ENCODE data around the gene ZNF385B. TPM values are rescaled to one million over a fixed set of nuclear protein-coding genes. Genes with fewer than 3 reads are reported as not detected.

The ZNF385B gene
- total and polyA plus RNA-seq, 5 experiments from 2014 or later = not detected

DNA sequence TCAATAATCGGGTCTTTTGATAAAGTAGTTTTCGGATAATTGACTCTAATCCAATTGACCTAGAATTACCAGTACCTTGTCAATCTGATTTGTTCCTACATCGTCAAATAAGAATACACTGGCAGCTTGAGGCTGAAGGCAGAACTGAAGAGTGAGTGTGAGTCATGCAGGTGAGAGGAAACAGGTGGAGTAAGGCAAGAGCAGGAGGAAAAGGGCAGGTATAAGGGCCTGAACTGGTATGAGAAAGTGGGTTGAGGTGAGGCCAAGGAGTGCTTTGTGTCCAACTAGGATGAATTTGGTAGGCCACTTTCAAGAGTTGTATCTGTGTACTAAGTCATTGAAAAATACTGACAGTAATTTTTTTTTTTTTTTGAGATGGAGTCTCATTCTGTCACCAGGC is 186.0 kb downstream of the ZNF385B start:
- H3K27ac Mint-ChIP-seq = no peak overlapping the region
- POLR2A ChIA-PET = no interaction called here
- peaks cover 0 to 2% (median 0%) of the 10 kb centered on the region in 4 donors for H3K4me1 Mint-ChIP-seq
- H3K9me3 Mint-ChIP-seq = peaks cover 0 to 4% (median 0%) of the 10 kb centered on the region in 9 donors
- no peak for ATAC-seq
- peaks cover 0 to 9% (median 1%) of the 10 kb centered on the region in 5 donors for H3K27me3 Mint-ChIP-seq
- no peak overlapping the region for H3K4me3 Mint-ChIP-seq
- H3K36me3 Mint-ChIP-seq = peaks cover 0 to 4% (median 0%) of the 10 kb centered on the region in 3 donors
- no peak for DNase-seq

DNA sequence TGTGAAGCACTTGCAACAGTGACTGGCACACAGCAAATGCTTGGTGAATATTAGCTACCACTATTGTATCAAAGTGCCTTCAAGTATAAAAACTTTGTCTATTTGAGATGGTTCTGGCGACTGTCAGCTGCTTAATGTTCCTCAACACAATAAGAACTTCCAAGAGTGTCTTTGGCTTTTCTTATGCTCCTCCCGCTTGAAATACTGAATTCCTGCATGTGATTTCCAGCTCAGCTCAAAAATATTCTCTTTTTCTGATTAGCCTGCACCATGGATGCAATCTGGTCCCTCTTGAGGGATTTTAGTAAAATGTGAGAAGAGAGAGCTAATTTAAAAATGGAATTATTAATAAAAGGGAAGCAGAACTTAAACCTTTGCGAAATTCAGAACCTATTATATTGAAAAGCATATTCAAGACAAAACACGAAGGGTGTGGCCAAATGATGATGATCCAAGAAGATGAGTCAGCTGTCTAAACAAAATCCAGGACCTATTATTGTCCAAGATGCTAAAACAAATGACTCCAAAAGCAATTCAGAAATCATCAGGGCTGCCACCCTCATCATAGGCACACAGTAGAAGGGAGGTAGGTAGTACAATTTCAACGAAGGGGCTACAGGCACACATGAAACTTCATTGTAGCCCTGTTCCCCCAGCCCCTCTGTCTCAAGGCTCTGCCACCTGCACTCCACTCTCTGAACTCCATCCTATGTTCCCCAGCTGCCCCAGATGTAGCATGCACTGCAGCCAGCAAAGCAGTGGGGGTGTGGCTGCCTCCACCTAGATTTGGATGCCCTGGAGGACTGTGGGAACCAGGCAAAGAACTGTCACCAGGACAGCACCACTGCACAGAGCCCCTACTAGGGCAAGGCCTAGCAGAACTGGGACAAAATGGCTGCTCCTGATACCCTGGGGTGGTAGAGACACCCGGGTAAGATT is 190.1 kb downstream of the ZNF385B start:
- Mint-ChIP-seq H3K36me3 (peaks cover 0 to 4% (median 0%) of the 10 kb centered on the region in 3 donors), H3K27ac (no peak overlapping the region)
- ATAC-seq = no peak

DNA sequence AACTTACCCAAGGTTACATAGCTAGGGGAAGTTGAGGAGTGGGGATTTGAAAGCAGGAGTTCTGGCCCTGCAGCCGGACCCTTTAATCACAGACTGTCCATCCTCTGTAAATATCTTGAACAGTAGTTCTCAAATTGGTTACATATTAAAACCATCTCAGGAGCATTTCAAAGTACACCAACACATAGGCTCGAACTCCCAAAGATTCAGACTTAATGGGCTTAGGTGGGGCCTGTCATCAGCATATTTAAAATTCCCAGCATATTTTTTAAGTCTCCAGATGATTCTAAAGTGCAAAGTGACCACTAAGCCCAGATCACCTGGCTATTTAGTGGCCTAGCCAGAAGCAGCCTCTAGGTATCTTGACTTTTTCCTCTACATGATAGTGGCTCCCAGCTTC is 192.2 kb downstream of the ZNF385B start:
- H3K36me3 Mint-ChIP-seq = no peaks in the 10 kb centered on the region
- no peak overlapping the region for H3K27ac Mint-ChIP-seq
- H3K9me3 Mint-ChIP-seq = peaks cover 0 to 2% (median 0%) of the 10 kb centered on the region in 9 donors
- POLR2A ChIA-PET = no interaction called here
- no peaks in the 10 kb centered on the region for H3K4me1 Mint-ChIP-seq
- H3K27me3 Mint-ChIP-seq = peaks cover 0 to 4% (median 3%) of the 10 kb centered on the region in 5 donors
- no peak overlapping the region for H3K4me3 Mint-ChIP-seq
- DNase-seq = no peak
- no peak for ATAC-seq

More for the DNA sequence above, 190.1 kb downstream of the ZNF385B start:
- peaks cover 0 to 4% (median 0%) of the 10 kb centered on the region in 9 donors for H3K9me3 Mint-ChIP-seq
- no peaks in the 10 kb centered on the region for H3K4me1 Mint-ChIP-seq
- H3K27me3 Mint-ChIP-seq = peaks cover 0 to 9% (median 3%) of the 10 kb centered on the region in 5 donors
- POLR2A ChIA-PET = no interaction called here
- no peak overlapping the region for H3K4me3 Mint-ChIP-seq
- no peak for DNase-seq

DNA sequence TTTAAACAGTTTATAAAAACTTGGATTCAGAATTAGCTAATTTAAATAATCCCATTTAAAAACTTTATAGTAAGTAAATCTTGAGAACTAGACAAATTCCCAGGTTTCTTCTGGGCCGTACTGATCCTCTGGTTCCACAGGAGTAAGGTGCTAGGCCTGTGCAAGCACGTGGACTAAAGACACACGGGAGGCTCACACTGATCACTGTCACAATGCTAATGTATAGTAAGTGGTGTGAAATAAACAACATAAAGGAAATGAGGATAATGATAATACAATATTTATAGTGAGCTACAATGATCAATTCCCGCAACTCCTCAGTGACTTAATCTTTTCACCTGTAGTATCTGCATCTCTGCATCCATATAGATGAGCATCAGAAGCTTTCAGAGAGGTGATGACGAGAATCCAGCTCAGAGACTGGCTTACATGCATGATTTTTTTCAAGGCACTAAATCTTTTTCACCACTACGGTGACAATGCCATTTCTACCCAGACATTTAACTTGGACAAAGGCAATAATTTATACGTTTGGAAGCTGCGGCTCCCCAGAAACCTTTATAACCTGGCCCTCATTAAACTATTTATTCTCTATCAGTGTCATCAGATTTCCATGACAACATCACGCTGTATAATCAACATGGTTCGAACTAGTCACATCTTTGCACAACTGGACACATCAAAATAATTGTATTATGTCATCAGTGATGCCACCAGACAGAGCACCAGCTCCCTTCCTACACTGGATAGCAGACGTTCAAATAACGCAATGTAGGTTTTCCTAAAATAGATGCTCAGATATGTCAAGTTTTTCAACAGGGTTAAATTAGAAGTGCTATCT is 196.2 kb downstream of the ZNF385B start:
- H3K4me3 Mint-ChIP-seq = no peak overlapping the region
- H3K9me3 Mint-ChIP-seq = no peaks in the 10 kb centered on the region
- no peaks in the 10 kb centered on the region for H3K4me1 Mint-ChIP-seq
- no peaks in the 10 kb centered on the region for H3K36me3 Mint-ChIP-seq
- peaks cover 0 to 4% (median 2%) of the 10 kb centered on the region in 5 donors for H3K27me3 Mint-ChIP-seq
- POLR2A ChIA-PET = no interaction called here
- H3K27ac Mint-ChIP-seq = no peak overlapping the region
- ATAC-seq (no peak), DNase-seq (no peak)

- POLR2A ChIA-PET = no interaction called here
- ATAC-seq = no peak
These were observed 199.4 kb downstream of the ZNF385B start for GRCh38 chr2:179661986-179662385.

GRCh38 chr2:179657068-179657595 is 204.3 kb downstream of the ZNF385B start:
- peaks cover 0 to 3% (median 0%) of the 10 kb centered on the region in 9 donors for H3K9me3 Mint-ChIP-seq
- POLR2A ChIA-PET = no interaction called here
- H3K4me1 Mint-ChIP-seq = no peaks in the 10 kb centered on the region
- no peak overlapping the region for H3K27ac Mint-ChIP-seq
- ATAC-seq = no peak
- no peak for DNase-seq
- H3K27me3 Mint-ChIP-seq = peaks cover 0 to 4% (median 0%) of the 10 kb centered on the region in 5 donors
- H3K36me3 Mint-ChIP-seq = no peaks in the 10 kb centered on the region
- H3K4me3 Mint-ChIP-seq = no peak overlapping the region

More at GRCh38 chr2:179661986-179662385, 199.4 kb downstream of the ZNF385B start:
- peaks cover 0 to under 1% (median 0%) of the 10 kb centered on the region in 5 donors for H3K27me3 Mint-ChIP-seq
- H3K4me3 Mint-ChIP-seq = no peak overlapping the region
- no peak for DNase-seq
- H3K4me1 Mint-ChIP-seq = no peaks in the 10 kb centered on the region
- H3K36me3 Mint-ChIP-seq = no peaks in the 10 kb centered on the region
- no peak overlapping the region for H3K27ac Mint-ChIP-seq
- peaks cover 0 to 2% (median 0%) of the 10 kb centered on the region in 9 donors for H3K9me3 Mint-ChIP-seq

GRCh38 chr2:179655627-179656026 is 205.8 kb downstream of the ZNF385B start:
- no peaks in the 10 kb centered on the region for H3K4me1 Mint-ChIP-seq
- peaks cover 0 to 3% (median 0%) of the 10 kb centered on the region in 9 donors for H3K9me3 Mint-ChIP-seq
- H3K4me3 Mint-ChIP-seq = no peak overlapping the region
- H3K36me3 Mint-ChIP-seq = no peaks in the 10 kb centered on the region
- POLR2A ChIA-PET = no interaction called here
- DNase-seq (no peak), ATAC-seq (no peak)
- no peak overlapping the region for H3K27ac Mint-ChIP-seq
- peaks cover 0 to 4% (median 0%) of the 10 kb centered on the region in 5 donors for H3K27me3 Mint-ChIP-seq

GRCh38 chr2:179654806-179655205 is 206.6 kb downstream of the ZNF385B start:
- Mint-ChIP-seq H3K27me3 (peaks cover 0 to 4% (median 0%) of the 10 kb centered on the region in 5 donors), H3K4me3 (no peak overlapping the region), H3K27ac (no peak overlapping the region), H3K4me1 (no peaks in the 10 kb centered on the region), H3K9me3 (peaks cover 0 to 3% (median 0%) of the 10 kb centered on the region in 9 donors), H3K36me3 (no peaks in the 10 kb centered on the region)
- POLR2A ChIA-PET = no interaction called here
- no peak for DNase-seq
- ATAC-seq = no peak

DNA sequence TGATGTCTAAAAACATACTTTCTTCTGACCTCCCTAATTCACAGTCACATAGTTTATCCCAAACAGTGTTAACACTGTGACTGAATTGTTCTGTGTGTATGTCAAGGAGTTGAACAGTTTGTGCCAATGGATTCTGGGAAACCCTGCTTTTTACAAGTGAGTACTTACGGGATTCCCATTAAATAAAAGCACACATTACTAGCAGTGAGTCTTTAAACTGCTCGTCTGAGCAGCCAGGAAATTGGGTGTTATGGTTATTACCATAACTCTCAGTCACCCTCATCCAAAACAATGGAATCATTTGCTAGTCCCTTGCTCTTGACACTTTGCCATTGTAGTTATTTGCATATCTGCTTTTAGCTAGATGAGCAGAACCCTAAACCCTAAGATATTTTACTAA is 209.1 kb downstream of the ZNF385B start:
- POLR2A ChIA-PET = no interaction called here
- H3K27me3 Mint-ChIP-seq = peaks cover 0 to 12% (median 3%) of the 10 kb centered on the region in 5 donors
- DNase-seq (no peak), ATAC-seq (no peak)
- H3K4me1 Mint-ChIP-seq = no peaks in the 10 kb centered on the region
- H3K36me3 Mint-ChIP-seq = no peaks in the 10 kb centered on the region
- no peak overlapping the region for H3K27ac Mint-ChIP-seq
- H3K4me3 Mint-ChIP-seq = no peak overlapping the region
- H3K9me3 Mint-ChIP-seq = peaks cover 0 to 3% (median 0%) of the 10 kb centered on the region in 9 donors

- Mint-ChIP-seq H3K27ac (no peak overlapping the region), H3K27me3 (peaks cover 0 to 15% (median 3%) of the 10 kb centered on the region in 5 donors), H3K9me3 (no peaks in the 10 kb centered on the region), H3K4me3 (no peak overlapping the region), H3K36me3 (no peaks in the 10 kb centered on the region), H3K4me1 (no peaks in the 10 kb centered on the region)
- DNase-seq (no peak), ATAC-seq (no peak)
- POLR2A ChIA-PET = no interaction called here
These were observed 211.0 kb downstream of the ZNF385B start for GRCh38 chr2:179650420-179650819.

GRCh38 chr2:179646862-179647587 is 214.4 kb downstream of the ZNF385B start:
- Mint-ChIP-seq H3K27ac (no peak overlapping the region), H3K4me3 (no peak overlapping the region), H3K36me3 (no peaks in the 10 kb centered on the region), H3K27me3 (peaks cover 0 to 15% (median 3%) of the 10 kb centered on the region in 5 donors), H3K4me1 (no peaks in the 10 kb centered on the region), H3K9me3 (no peaks in the 10 kb centered on the region)
- DNase-seq = no peak
- POLR2A ChIA-PET = no interaction called here
- ATAC-seq = no peak

GRCh38 chr2:179646173-179646769 is 215.1 kb downstream of the ZNF385B start:
- Mint-ChIP-seq H3K36me3 (no peaks in the 10 kb centered on the region), H3K4me3 (no peak overlapping the region), H3K9me3 (no peaks in the 10 kb centered on the region), H3K4me1 (no peaks in the 10 kb centered on the region), H3K27me3 (peaks cover 0 to 15% (median 3%) of the 10 kb centered on the region in 5 donors), H3K27ac (no peak overlapping the region)
- no peak for DNase-seq
- POLR2A ChIA-PET = no interaction called here
- ATAC-seq = no peak
